GM12878 (cell line): ENCODE data around the gene GREB1. TPM values are rescaled to one million over a fixed set of nuclear protein-coding genes. Genes with fewer than 3 reads are reported as not detected.

ENCODE experiments used
- ATAC-seq: fragments of 200-7000 bp; cut with Tn5 transposase; 3 replicates; pipeline ENCODE4 v1.9.1; 2020; ENCODE audit warnings: mild to moderate bottlenecking, moderate library complexity
- BruUV-seq: library from RNA; stranded (reverse); fragments of 400-500 nt; replicated peaks from 2 replicates; lab custom pipeline; 2021; lab: Mats Ljungman, UMichigan
- CTCF ChIA-PET: fragments of 300-600 bp; sonication (Branson Sonifier 250); formaldehyde crosslinking; extraction: SDS; loops from one replicate; lab custom pipeline; 2021; ENCODE audit warnings: inconsistent platforms; lab: Yijun Ruan, JAX
- POLR2A ChIA-PET: fragments of 350-600 bp; formaldehyde crosslinking; extraction: SDS; loops from one replicate; lab custom pipeline; 2021; ENCODE audit warnings: inconsistent platforms; lab: Charles Lee
- RAD21 ChIA-PET: fragments of 300-600 bp; sonication (Branson Sonifier 250); formaldehyde crosslinking; loops from one replicate; lab custom pipeline; 2023; ENCODE audit warnings: antibody characterized with exemption; ENCODE audit not compliant: unreplicated experiment; lab: Charles Lee
- SMC1A ChIA-PET: fragments of 300-600 bp; sonication (Branson Sonifier 250); formaldehyde crosslinking; loops from one replicate; lab custom pipeline; 2023; ENCODE audit not compliant: unreplicated experiment, uncharacterized antibody; lab: Charles Lee
- DNase-seq: peaks from one replicate; pipeline ENCODE4 v3.0.0-alpha.2; 2011; ENCODE audit warnings: low read depth, low spot score
- FAIRE-seq: peaks from 3 replicates; lab custom pipeline; 2011; peaks lifted over from hg19 to GRCh38; lab: Jason Lieb, UNC
- H2AFZ ChIP-seq: 2 replicates; pipeline ENCODE4 v1.6.0; 2011; ENCODE audit warnings: low read depth, low read length, control low read depth; ENCODE audit not compliant: control insufficient read depth
- H3K27ac ChIP-seq: 2 replicates; pipeline ENCODE4 v1.5.1; 2011; ENCODE audit warnings: control low read depth; ENCODE audit not compliant: control insufficient read depth, insufficient read depth
- H3K27me3 ChIP-seq, 2 experiments: replicated peaks in 1 of 2; 2 replicates each; pipeline versions ENCODE4 v1.6.0 to v1.6.1; 2011; ENCODE audit warnings: low read length in 1 of 2; ENCODE audit not compliant: control insufficient read depth in 2 of 2, insufficient read depth in 2 of 2
- H3K36me3 ChIP-seq, 2 experiments: 2 replicates each; pipeline ENCODE4 v1.5.1; 2011; ENCODE audit warnings: low read length in 1 of 2; ENCODE audit not compliant: control insufficient read depth in 2 of 2, insufficient read depth in 2 of 2
- H3K4me1 ChIP-seq: 2 replicates; pipeline ENCODE4 v1.6.1; 2011; ENCODE audit warnings: mild to moderate bottlenecking, low read length, moderate library complexity, mixed read lengths; ENCODE audit not compliant: control insufficient read depth, insufficient read depth
- H3K4me2 ChIP-seq: 2 replicates; pipeline ENCODE4 v1.6.0; 2011; ENCODE audit warnings: control low read depth; ENCODE audit not compliant: control insufficient read depth, insufficient read depth
- H3K4me3 ChIP-seq: fragments of 200-600 bp; sonication (generic); 2 replicates; pipeline ENCODE4 v1.5.1; 2016
- H3K79me2 ChIP-seq: 2 replicates; pipeline ENCODE4 v1.6.0; 2011; ENCODE audit warnings: low read length; ENCODE audit not compliant: control insufficient read depth, insufficient read depth
- H3K9ac ChIP-seq: 2 replicates; pipeline ENCODE4 v1.8.0; 2011; ENCODE audit warnings: low read length, control low read depth, mixed read lengths; ENCODE audit not compliant: control insufficient read depth, insufficient read depth
- H3K9me3 ChIP-seq: replicated peaks from 3 replicates; pipeline ENCODE4 v1.5.1; 2011; ENCODE audit warnings: mild to moderate bottlenecking, low read length; ENCODE audit not compliant: control insufficient read depth, insufficient read depth
- H4K20me1 ChIP-seq: 2 replicates; pipeline ENCODE4 v1.6.0; 2011; ENCODE audit not compliant: control insufficient read depth, insufficient read depth
- ASH2L ChIP-seq: fragments of 300-600, 200-600 bp; sonication (generic); IDR thresholded peaks from 2 replicates; pipeline ENCODE4 v1.6.1; 2017; ENCODE audit warnings: low read depth, mild to moderate bottlenecking, borderline replicate concordance
- E2F4 ChIP-seq: IDR thresholded peaks from 2 replicates; pipeline ENCODE4 v1.6.1; 2012; ENCODE audit warnings: low read depth, low read length, improper control_type of control experiment
- GABPA ChIP-seq: IDR thresholded peaks from 2 replicates; pipeline ENCODE4 v1.6.1; 2014; ENCODE audit warnings: antibody characterized with exemption, low read depth, mild to moderate bottlenecking, inconsistent platforms
- HDAC2 ChIP-seq: fragments of 200-600 bp; sonication (generic); IDR thresholded peaks from 2 replicates; pipeline ENCODE4 v1.6.1; 2017
- MYB ChIP-seq: fragments of 150-350 bp; IDR thresholded peaks from 2 replicates; pipeline ENCODE4 v1.6.1; 2014; ENCODE audit warnings: mild to moderate bottlenecking, low read depth, low read length, borderline replicate concordance
- MYC ChIP-seq: IDR thresholded peaks from 2 replicates; pipeline ENCODE4 v1.6.1; 2011; ENCODE audit warnings: mild to moderate bottlenecking, low read length, moderate library complexity, inconsistent platforms; ENCODE audit not compliant: insufficient read depth, insufficient replicate concordance, insufficient read length, severe bottlenecking
- NR2C2 ChIP-seq: IDR thresholded peaks from 2 replicates; pipeline ENCODE4 v1.6.1; 2011; ENCODE audit warnings: borderline replicate concordance, low read depth; ENCODE audit not compliant: control insufficient read depth, insufficient read length
- SMC3 ChIP-seq: IDR thresholded peaks from 2 replicates; pipeline ENCODE4 v1.6.1; 2011; ENCODE audit warnings: low read length, improper control_type of control experiment, borderline replicate concordance
- SPI1 ChIP-seq: IDR thresholded peaks from 2 replicates; pipeline ENCODE4 v1.6.1; 2011; ENCODE audit warnings: low read depth, mild to moderate bottlenecking, low read length, moderate library complexity, borderline replicate concordance; ENCODE audit not compliant: insufficient read depth
- SREBF1 ChIP-seq: IDR thresholded peaks from 2 replicates; pipeline ENCODE4 v1.6.1; 2012; ENCODE audit warnings: mild to moderate bottlenecking, low read length
- TBL1XR1 ChIP-seq: IDR thresholded peaks from 2 replicates; pipeline ENCODE4 v1.6.1; 2012; ENCODE audit warnings: low read depth, low read length, improper control_type of control experiment
- ZBTB11 ChIP-seq: fragments of 450-650 bp; formaldehyde crosslinking; IDR thresholded peaks from 2 replicates; pipeline ENCODE4 v1.5.0; 2022; ENCODE audit warnings: mild to moderate bottlenecking, missing genetic modification characterization
- ZNF687 ChIP-seq: fragments of 450-650 bp; IDR thresholded peaks from 2 replicates; pipeline ENCODE4 v1.6.1; 2017; ENCODE audit warnings: mild to moderate bottlenecking, moderate library complexity
- WGBS: methylation state at CpG from one replicate; pipeline ENCODE4 v1.1.6; 2016; ENCODE audit warnings: low lambda C conversion rate; ENCODE audit not compliant: insufficient replicate concordance, insufficient coverage; ENCODE audit errors: missing lambda C conversion rate; 5-methylcytosine and 5-hydroxymethylcytosine counted together
- in situ Hi-C: fragments of 300-500 bp; cut with MboI; formaldehyde crosslinking; loops from 9 replicates; pipeline ENCODE4 v1.14.3; 2018; ENCODE audit warnings: mixed read lengths
- intact Hi-C: fragments of 100-400 bp; cut with micrococcal nuclease; formaldehyde crosslinking; loops from one replicate; pipeline ENCODE4 v1.14.2; 2022; ENCODE audit not compliant: unreplicated experiment
- polyA plus RNA-seq, 11 experiments: library from polyadenylated mRNA; depleted of rRNA in 4 of 11; unstranded in 6 of 11; stranded (reverse) in 5 of 11; fragments of >200 nt; fragmentation: Nextera tagmentation in 4 of 11; fragmentation: Illumina TruSeq in 1 of 11; extraction: Ambion mirVana in 4 of 11; extraction: Trizol in 1 of 11; gene quantifications; 1 replicate in 1 of 11; 2 replicates in 10 of 11; pipeline versions ENCODE4 v1.2.1 to v1.2.3, GENCODE V29; 2011 to 2016; ENCODE audit warnings: inconsistent platforms in 2 of 11, missing spikeins in 2 of 11, low read depth in 1 of 11
- total RNA-seq, 4 experiments: library from RNA; depleted of rRNA in 3 of 4; stranded (reverse); fragments of >200 nt in 3 of 4; fragmentation: Illumina TruSeq in 1 of 4; extraction: Trizol in 1 of 4; gene quantifications; 2 replicates each; pipeline versions ENCODE4 v1.2.1 to v1.2.3, GENCODE V29; 2013 to 2021

The GREB1 gene
- total and polyA plus RNA-seq, 10 of the 15 experiments (the other 5 are each of a cell fraction or from before 2014, with no cell fraction given) = 0.09 to 2.1 (median 0.37) TPM; not detected in 1

GRCh38 chr2:11685906-11686470 lies 152.1 kb downstream of the GREB1 start (continued):
- no peak for TF ChIP-seq NR2C2
- TF ChIP-seq TBL1XR1 = no peak

GRCh38 chr2:11687736-11688135 lies 153.9 kb downstream of the GREB1 start:
- Histone ChIP-seq H2AFZ (no peak overlapping the region), H4K20me1 (no peaks in the 10 kb centered on the region), H3K9ac (no peak overlapping the region), H3K9me3 (no peaks in the 10 kb centered on the region), H3K79me2 (no peaks in the 10 kb centered on the region), H3K27me3 (peaks cover 0 to 2% of the 10 kb centered on the region in 2 experiments; a peak in 3 of 4 replicates), H3K4me3 (no peak overlapping the region), H3K27ac (no peak overlapping the region), H3K4me1 (0 out of 2 replicates have a peak, but pooled peaks cover 4% of the 10 kb centered on the region), H3K36me3 (no peaks in the 10 kb centered on the region), H3K4me2 (no peak overlapping the region)
- CTCF ChIA-PET = interaction anchor here (0.6 to 16.6 kb wide), 19 partner anchors 9 to 1320 kb away, joined by 3 to 353 read pairs (median 3); no protein-coding TSS in a partner anchor
- no TSS peak for BruUV-seq
- SMC1A ChIA-PET = interaction anchor here (0.6 to 4.2 kb wide), 4 partner anchors 12 to 96 kb away, joined by 3 to 20 read pairs (median 6); no protein-coding TSS in a partner anchor
- no peak for DNase-seq
- POLR2A ChIA-PET = no interaction called here
- intact Hi-C loops (loop anchor here (1.0 to 5.0 kb wide), 2 partner anchors 92 to 100 kb away; no protein-coding TSS in a partner anchor), in situ Hi-C loops (no loop called here)
- no peak for ATAC-seq
- RAD21 ChIA-PET = interaction anchor here (0.7 to 2.0 kb wide), 4 partner anchors 34 to 98 kb away, joined by 3 to 14 read pairs (median 4); no protein-coding TSS in a partner anchor
- WGBS = 74% methylated on average over 9 of the region's 9 CpGs
- no peak for FAIRE-seq
- TF ChIP-seq MYB (no peak), SPI1 (no peak), SMC3 (no peak), ZBTB11 (CRISPR knock-in tag) (no peak), SREBF1 (no peak), E2F4 (no peak), GABPA (no peak), HDAC2 (no peak), ASH2L (no peak), MYC (no peak), ZNF687 (no peak)
